HEK293 (cell line): ENCODE data around the gene STMP1.

Experiments used
- CTCF ChIA-PET: fragments of 350-600 bp; formaldehyde crosslinking; extraction: SDS; loops from one replicate; lab custom pipeline; 2021; ENCODE audit warnings: antibody characterized with exemption; lab: Yijun Ruan, JAX
- POLR2A ChIA-PET: fragments of 300-600 bp; formaldehyde crosslinking; extraction: SDS; loops from one replicate; lab custom pipeline; 2020; ENCODE audit warnings: antibody characterized with exemption, inconsistent platforms; lab: Yijun Ruan, JAX
- H3K27ac ChIP-seq: fragments of 200-500 bp; sonication (Bioruptor generic); 2 replicates; pipeline ENCODE4 v1.5.1; 2014; ENCODE audit warnings: low read depth, low read length, control low read depth, inconsistent platforms; ENCODE audit errors: extremely low read depth
- H3K36me3 ChIP-seq, 2 experiments: fragments of 200-500 bp in 1 of 2; sonication (Bioruptor generic) in 1 of 2; 1 replicate in 1 of 2; 2 replicates in 1 of 2; pipeline ENCODE4 v1.5.1; 2014 to 2017; ENCODE audit warnings: inconsistent platforms in 2 of 2, low read length in 2 of 2; ENCODE audit not compliant: control insufficient read depth in 2 of 2, insufficient read depth in 1 of 2
- H3K4me1 ChIP-seq: fragments of 200-500 bp; sonication (Bioruptor generic); 2 replicates; pipeline ENCODE4 v1.5.1; 2014; ENCODE audit warnings: mild to moderate bottlenecking, low read length, inconsistent platforms; ENCODE audit not compliant: control insufficient read depth, insufficient read depth
- H3K4me3 ChIP-seq: 2 replicates; pipeline ENCODE4 v1.5.1; 2011; ENCODE audit warnings: low read depth, mild to moderate bottlenecking, control low read depth, low read length, moderate library complexity
- H3K9me3 ChIP-seq: fragments of 200-500 bp; sonication (Bioruptor generic); 2 replicates; pipeline ENCODE4 v1.5.1; 2014; ENCODE audit warnings: low read depth, low read length, inconsistent platforms; ENCODE audit not compliant: control insufficient read depth, insufficient read depth
- EGR2 ChIP-seq: fragments of 450-650 bp; formaldehyde crosslinking; IDR thresholded peaks from 2 replicates; pipeline ENCODE4 v1.5.1; 2016; ENCODE audit warnings: low read depth, missing biosample characterization, missing genetic modification characterization
- GLIS2 ChIP-seq: fragments of 450-650 bp; formaldehyde crosslinking; IDR thresholded peaks from 2 replicates; pipeline ENCODE4 v1.5.1; 2016; ENCODE audit warnings: missing biosample characterization, missing genetic modification characterization
- KLF1 ChIP-seq: fragments of 450-650 bp; formaldehyde crosslinking; IDR thresholded peaks from 2 replicates; pipeline ENCODE4 v1.5.1; 2016; ENCODE audit warnings: missing biosample characterization, missing genetic modification characterization
- PATZ1 ChIP-seq: fragments of 450-650 bp; formaldehyde crosslinking; IDR thresholded peaks from 2 replicates; pipeline ENCODE4 v1.5.1; 2016; ENCODE audit warnings: missing biosample characterization, missing genetic modification characterization
- PRDM1 ChIP-seq: fragments of 450-650 bp; formaldehyde crosslinking; IDR thresholded peaks from 2 replicates; pipeline ENCODE4; 2016; ENCODE audit warnings: missing biosample characterization, missing genetic modification characterization
- SP2 ChIP-seq: fragments of 450-650 bp; formaldehyde crosslinking; IDR thresholded peaks from 2 replicates; pipeline ENCODE4 v1.5.1; 2016; ENCODE audit warnings: missing biosample characterization, missing genetic modification characterization
- ZNF146 ChIP-seq: fragments of 450-650 bp; formaldehyde crosslinking; IDR thresholded peaks from 2 replicates; pipeline ENCODE4 v1.5.1; 2016; ENCODE audit warnings: missing biosample characterization, missing genetic modification characterization
- ZNF175 ChIP-seq: fragments of 450-650 bp; formaldehyde crosslinking; IDR thresholded peaks from 2 replicates; pipeline ENCODE4 v1.5.1; 2016; ENCODE audit warnings: missing biosample characterization, missing genetic modification characterization
- ZNF184 ChIP-seq: fragments of 450-650 bp; IDR thresholded peaks from 2 replicates; pipeline ENCODE4 v1.5.1; 2018; ENCODE audit warnings: missing biosample characterization, mild to moderate bottlenecking, missing genetic modification characterization
- ZNF19 ChIP-seq: fragments of 450-650 bp; formaldehyde crosslinking; IDR thresholded peaks from 2 replicates; pipeline ENCODE4; 2016; ENCODE audit warnings: missing biosample characterization, missing genetic modification characterization, low read depth
- ZNF202 ChIP-seq: fragments of 450-650 bp; formaldehyde crosslinking; IDR thresholded peaks from 2 replicates; pipeline ENCODE4 v1.5.1; 2016; ENCODE audit warnings: missing biosample characterization, missing genetic modification characterization, borderline replicate concordance
- ZNF211 ChIP-seq: fragments of 450-650 bp; formaldehyde crosslinking; IDR thresholded peaks from 2 replicates; pipeline ENCODE4 v1.5.1; 2016; ENCODE audit warnings: low read depth, missing biosample characterization, missing genetic modification characterization
- ZNF280C ChIP-seq: fragments of 450-650 bp; formaldehyde crosslinking; IDR thresholded peaks from 2 replicates; pipeline ENCODE4 v1.5.1; 2016; ENCODE audit warnings: missing biosample characterization, missing genetic modification characterization
- ZNF292 ChIP-seq: fragments of 450-650 bp; formaldehyde crosslinking; IDR thresholded peaks from 2 replicates; pipeline ENCODE4 v1.5.1; 2016; ENCODE audit warnings: low read depth, missing biosample characterization, missing genetic modification characterization, borderline replicate concordance
- ZNF341 ChIP-seq: fragments of 450-650 bp; formaldehyde crosslinking; IDR thresholded peaks from 2 replicates; pipeline ENCODE4; 2016; ENCODE audit warnings: low read depth, missing biosample characterization, missing genetic modification characterization
- ZNF366 ChIP-seq: fragments of 450-650 bp; formaldehyde crosslinking; conservative IDR thresholded peaks from 2 replicates; pipeline ENCODE4 v1.5.1; 2016; ENCODE audit warnings: missing biosample characterization, missing genetic modification characterization
- ZNF426 ChIP-seq: fragments of 450-650 bp; formaldehyde crosslinking; IDR thresholded peaks from 2 replicates; pipeline ENCODE4 v1.5.1; 2017; ENCODE audit warnings: missing biosample characterization, missing genetic modification characterization, mild to moderate bottlenecking, inconsistent platforms, moderate library complexity
- ZNF473 ChIP-seq: fragments of 450-650 bp; formaldehyde crosslinking; IDR thresholded peaks from 2 replicates; pipeline ENCODE4 v1.5.1; 2017; ENCODE audit warnings: missing biosample characterization, missing genetic modification characterization
- ZNF501 ChIP-seq: fragments of 450-650 bp; formaldehyde crosslinking; IDR thresholded peaks from 2 replicates; pipeline ENCODE4 v1.5.1; 2016; ENCODE audit warnings: missing biosample characterization, missing genetic modification characterization
- ZNF514 ChIP-seq: fragments of 450-650 bp; formaldehyde crosslinking; IDR thresholded peaks from 2 replicates; pipeline ENCODE4 v1.5.1; 2016; ENCODE audit warnings: missing biosample characterization, missing genetic modification characterization
- ZNF521 ChIP-seq: fragments of 450-650 bp; formaldehyde crosslinking; IDR thresholded peaks from 2 replicates; pipeline ENCODE4 v1.5.1; 2017; ENCODE audit warnings: missing biosample characterization, mild to moderate bottlenecking, missing genetic modification characterization
- ZNF530 ChIP-seq: fragments of 450-650 bp; formaldehyde crosslinking; IDR thresholded peaks from 2 replicates; pipeline ENCODE4 v1.5.1; 2016; ENCODE audit warnings: low read depth, missing biosample characterization, missing genetic modification characterization
- ZNF624 ChIP-seq: fragments of 450-650 bp; formaldehyde crosslinking; IDR thresholded peaks from 2 replicates; pipeline ENCODE4 v1.5.1; 2017; ENCODE audit warnings: missing biosample characterization, missing genetic modification characterization
- ZNF654 ChIP-seq: fragments of 450-650 bp; formaldehyde crosslinking; IDR thresholded peaks from 2 replicates; pipeline ENCODE4 v1.5.1; 2016; ENCODE audit warnings: low read depth, missing biosample characterization, missing genetic modification characterization
- ZNF660 ChIP-seq: fragments of 450-650 bp; IDR thresholded peaks from 2 replicates; pipeline ENCODE4 v1.5.1; 2018; ENCODE audit warnings: missing biosample characterization, mild to moderate bottlenecking, missing genetic modification characterization
- TF ChIP-seq, protein P1 (sequence below): fragments of 450-650 bp; formaldehyde crosslinking; IDR thresholded peaks from 2 replicates; pipeline ENCODE4 v1.5.1; 2016; ENCODE audit warnings: missing biosample characterization, missing genetic modification characterization, borderline replicate concordance
- TF ChIP-seq, protein P2 (sequence below): fragments of 450-650 bp; IDR thresholded peaks from 2 replicates; pipeline ENCODE4 v1.5.1; 2018; ENCODE audit warnings: missing biosample characterization, mild to moderate bottlenecking, missing genetic modification characterization
- TF ChIP-seq, protein P3 (sequence below): fragments of 450-650 bp; formaldehyde crosslinking; IDR thresholded peaks from 2 replicates; pipeline ENCODE4 v1.5.1; 2016; ENCODE audit warnings: missing biosample characterization, missing genetic modification characterization

STMP1 gene

GRCh38 chr7:135620447-135620846 is 41.9 kb upstream of the STMP1 start (continued):
- TF ChIP-seq PATZ1 (tag by site-specific recombination) (no peak), ZNF211 (tag by site-specific recombination) (no peak)

DNA sequence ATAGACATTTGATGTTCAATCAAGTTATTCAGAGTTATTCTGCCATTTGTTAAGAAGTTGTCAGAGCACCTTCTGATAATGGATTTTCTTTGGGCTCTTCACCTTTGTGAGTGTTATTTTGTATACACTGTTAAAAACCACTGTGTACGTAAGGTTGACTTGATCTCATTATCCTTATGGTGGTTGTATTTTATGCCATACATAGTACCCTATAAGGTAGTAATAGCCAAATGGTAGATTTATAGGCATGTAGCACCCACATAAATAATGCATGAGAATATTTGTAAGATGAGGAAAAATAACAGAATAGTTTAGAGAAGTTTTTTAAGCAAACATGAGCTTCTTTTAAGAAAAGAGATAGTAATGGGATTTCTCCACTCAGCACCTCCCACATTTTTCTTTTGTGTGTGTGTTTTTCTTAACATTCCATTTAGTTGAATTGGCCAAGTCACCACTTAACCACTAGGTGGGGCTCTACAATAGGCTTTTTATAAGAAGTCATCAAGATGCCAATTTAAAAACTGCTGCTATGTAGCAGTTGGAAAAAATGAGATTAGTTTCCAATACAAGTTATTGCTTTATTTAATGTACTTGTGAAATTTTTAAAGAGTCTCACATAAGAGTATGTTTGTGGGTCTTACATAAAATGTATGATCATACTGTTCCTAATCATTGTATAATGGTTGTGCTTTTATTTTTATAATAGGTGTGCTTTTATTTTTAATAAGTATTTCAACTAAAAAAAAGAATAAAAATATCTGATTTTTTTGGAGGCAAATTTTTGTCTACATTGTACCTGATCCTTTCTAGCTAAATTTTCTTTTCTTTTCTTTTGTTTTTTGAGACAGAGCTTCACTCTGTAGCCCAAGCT is 41.1 kb upstream of the STMP1 start:
- H3K4me3 ChIP-seq = no peak overlapping the region
- TF ChIP-seq ZNF292 (tag by site-specific recombination) (no peak), ZNF341 (tag by site-specific recombination) (no peak), ZNF654 (tag by site-specific recombination) (peak; percentile 62), ZNF175 (tag by site-specific recombination) (no peak), ZNF660 (tag by site-specific recombination) (peak; percentile 63; the same call in 1 of the 2 replicates), ZNF202 (tag by site-specific recombination) (no peak), EGR2 (tag by site-specific recombination) (no peak), ZNF211 (tag by site-specific recombination) (no peak), ZNF184 (tag by site-specific recombination) (no peak), ZNF521 (tag by site-specific recombination) (no peak), KLF1 (tag by site-specific recombination) (no peak), ZNF280C (tag by site-specific recombination) (no peak), ZNF624 (tag by site-specific recombination) (no peak), ZNF473 (no peak), ZNF426 (tag by site-specific recombination) (0 out of 2 replicates have a peak, but pooled peaks have one; percentile 7), ZNF530 (tag by site-specific recombination) (no peak), PRDM1 (tag by site-specific recombination) (no peak), ZNF501 (tag by site-specific recombination) (no peak), GLIS2 (no peak), ZNF514 (tag by site-specific recombination) (no peak), ZNF19 (no peak), SP2 (tag by site-specific recombination) (no peak), ZNF146 (tag by site-specific recombination) (no peak), ZNF366 (tag by site-specific recombination) (no peak)
- TF ChIP-seq, protein P1, sequence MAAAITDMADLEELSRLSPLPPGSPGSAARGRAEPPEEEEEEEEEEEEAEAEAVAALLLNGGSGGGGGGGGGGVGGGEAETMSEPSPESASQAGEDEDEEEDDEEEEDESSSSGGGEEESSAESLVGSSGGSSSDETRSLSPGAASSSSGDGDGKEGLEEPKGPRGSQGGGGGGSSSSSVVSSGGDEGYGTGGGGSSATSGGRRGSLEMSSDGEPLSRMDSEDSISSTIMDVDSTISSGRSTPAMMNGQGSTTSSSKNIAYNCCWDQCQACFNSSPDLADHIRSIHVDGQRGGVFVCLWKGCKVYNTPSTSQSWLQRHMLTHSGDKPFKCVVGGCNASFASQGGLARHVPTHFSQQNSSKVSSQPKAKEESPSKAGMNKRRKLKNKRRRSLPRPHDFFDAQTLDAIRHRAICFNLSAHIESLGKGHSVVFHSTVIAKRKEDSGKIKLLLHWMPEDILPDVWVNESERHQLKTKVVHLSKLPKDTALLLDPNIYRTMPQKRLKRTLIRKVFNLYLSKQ (tag by site-specific recombination) = no peak
- TF ChIP-seq, protein P2, sequence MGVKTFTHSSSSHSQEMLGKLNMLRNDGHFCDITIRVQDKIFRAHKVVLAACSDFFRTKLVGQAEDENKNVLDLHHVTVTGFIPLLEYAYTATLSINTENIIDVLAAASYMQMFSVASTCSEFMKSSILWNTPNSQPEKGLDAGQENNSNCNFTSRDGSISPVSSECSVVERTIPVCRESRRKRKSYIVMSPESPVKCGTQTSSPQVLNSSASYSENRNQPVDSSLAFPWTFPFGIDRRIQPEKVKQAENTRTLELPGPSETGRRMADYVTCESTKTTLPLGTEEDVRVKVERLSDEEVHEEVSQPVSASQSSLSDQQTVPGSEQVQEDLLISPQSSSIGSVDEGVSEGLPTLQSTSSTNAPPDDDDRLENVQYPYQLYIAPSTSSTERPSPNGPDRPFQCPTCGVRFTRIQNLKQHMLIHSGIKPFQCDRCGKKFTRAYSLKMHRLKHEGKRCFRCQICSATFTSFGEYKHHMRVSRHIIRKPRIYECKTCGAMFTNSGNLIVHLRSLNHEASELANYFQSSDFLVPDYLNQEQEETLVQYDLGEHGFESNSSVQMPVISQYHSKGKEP (tag by site-specific recombination) = no peak
- TF ChIP-seq, protein P3, sequence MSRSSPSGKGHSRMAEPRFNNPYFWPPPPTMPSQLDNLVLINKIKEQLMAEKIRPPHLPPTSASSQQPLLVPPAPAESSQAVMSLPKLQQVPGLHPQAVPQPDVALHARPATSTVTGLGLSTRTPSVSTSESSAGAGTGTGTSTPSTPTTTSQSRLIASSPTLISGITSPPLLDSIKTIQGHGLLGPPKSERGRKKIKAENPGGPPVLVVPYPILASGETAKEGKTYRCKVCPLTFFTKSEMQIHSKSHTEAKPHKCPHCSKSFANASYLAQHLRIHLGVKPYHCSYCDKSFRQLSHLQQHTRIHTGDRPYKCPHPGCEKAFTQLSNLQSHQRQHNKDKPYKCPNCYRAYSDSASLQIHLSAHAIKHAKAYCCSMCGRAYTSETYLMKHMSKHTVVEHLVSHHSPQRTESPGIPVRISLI (tag by site-specific recombination) = peak; percentile 41; the same call in 1 of the 2 replicates
- POLR2A ChIA-PET = interaction anchor here (0.6 kb wide), 1 partner anchor 158 kb away, joined by 5 read pairs; no protein-coding TSS in a partner anchor
- no peaks in the 10 kb centered on the region for H3K9me3 ChIP-seq
- peaks cover 40 to 88% of the 10 kb centered on the region in 2 experiments for H3K36me3 ChIP-seq
- H3K4me1 ChIP-seq = no peaks in the 10 kb centered on the region
- no peak overlapping the region for H3K27ac ChIP-seq
- CTCF ChIA-PET = interaction anchor here (0.6 to 3.5 kb wide), 31 partner anchors 8 to 1297 kb away, joined by 3 to 25 read pairs (median 4); no protein-coding TSS in a partner anchor
